Measurements from ENCODE around the gene RPIA.
"Not testable (repeated sequence)": the region's sequence is repeated elsewhere in the genome, so short reads cannot be mapped to it uniquely, and the experiment has no call there.

Gene RPIA

GRCh38 chr2:88737385-88737784 is 45.9 kb downstream of the RPIA start:
- no peak for DNase-seq

- no peak for DNase-seq
Measured at GRCh38 chr2:88738271-88738670, 46.8 kb downstream of the RPIA start.

- peak; percentile 40 for DNase-seq
Measured at GRCh38 chr2:88739985-88740600, 48.6 kb downstream of the RPIA start.

GRCh38 chr2:88746929-88747490 is 55.5 kb downstream of the RPIA start:
- no peak for DNase-seq

GRCh38 chr2:88747990-88748389 is 56.5 kb downstream of the RPIA start:
- no peak for DNase-seq

- no peak for DNase-seq
Measured at GRCh38 chr2:88751768-88752167, 60.3 kb downstream of the RPIA start.

- no peak for DNase-seq
Measured at GRCh38 chr2:88753833-88754584, 62.5 kb downstream of the RPIA start.

- no peak for DNase-seq
Measured at GRCh38 chr2:88754585-88755320, 63.3 kb downstream of the RPIA start.

GRCh38 chr2:88755836-88756235 is 64.4 kb downstream of the RPIA start:
- no peak for DNase-seq

- DNase-seq = no peak
Measured at GRCh38 chr2:88757025-88757424, 65.6 kb downstream of the RPIA start.

GRCh38 chr2:88758702-88759101 is 67.2 kb downstream of the RPIA start:
- not testable (repeated sequence) for DNase-seq

- no peak for DNase-seq
Measured at GRCh38 chr2:88760819-88761598, 69.5 kb downstream of the RPIA start.

GRCh38 chr2:88764141-88764849 is 72.8 kb downstream of the RPIA start:
- DNase-seq = no peak

GRCh38 chr2:88764850-88765153 is 73.3 kb downstream of the RPIA start:
- DNase-seq = no peak

GRCh38 chr2:88765154-88765888 is 73.8 kb downstream of the RPIA start:
- no peak for DNase-seq

GRCh38 chr2:88765889-88766481 is 74.5 kb downstream of the RPIA start:
- DNase-seq = not testable (repeated sequence)

- no peak for DNase-seq
Measured at GRCh38 chr2:88770016-88770415, 78.5 kb downstream of the RPIA start.

- DNase-seq = not testable (repeated sequence)
Measured at GRCh38 chr2:88773233-88774028, 82.0 kb downstream of the RPIA start.

GRCh38 chr2:88789213-88789612 is 97.7 kb downstream of the RPIA start:
- DNase-seq = not testable (repeated sequence)

GRCh38 chr2:88795932-88796331 is 104.5 kb downstream of the RPIA start:
- not testable (repeated sequence) for DNase-seq
